ENCODE measurements around the gene ATP5PD.

DNA sequence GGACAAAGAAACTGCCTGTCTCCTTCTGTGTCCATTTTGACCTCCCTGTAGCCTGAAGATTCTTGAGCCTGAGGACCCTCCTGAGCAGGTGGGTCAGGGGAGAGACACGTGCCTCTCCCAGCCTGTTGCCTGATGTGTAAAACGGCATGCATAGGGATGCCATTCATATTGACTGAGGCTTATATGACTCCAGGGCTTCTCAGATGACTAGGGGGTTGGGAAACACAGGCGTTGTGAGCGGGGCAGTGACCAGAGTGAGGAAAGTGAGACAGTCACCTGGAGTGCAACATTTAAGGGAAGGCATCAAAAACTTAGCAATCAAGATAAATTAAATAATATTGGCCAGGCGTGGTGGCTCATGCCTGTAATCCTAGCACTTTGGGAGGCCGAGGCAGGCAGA lies 35.9 kb upstream of the ATP5PD start:
- TF ChIP-seq, protein P1, sequence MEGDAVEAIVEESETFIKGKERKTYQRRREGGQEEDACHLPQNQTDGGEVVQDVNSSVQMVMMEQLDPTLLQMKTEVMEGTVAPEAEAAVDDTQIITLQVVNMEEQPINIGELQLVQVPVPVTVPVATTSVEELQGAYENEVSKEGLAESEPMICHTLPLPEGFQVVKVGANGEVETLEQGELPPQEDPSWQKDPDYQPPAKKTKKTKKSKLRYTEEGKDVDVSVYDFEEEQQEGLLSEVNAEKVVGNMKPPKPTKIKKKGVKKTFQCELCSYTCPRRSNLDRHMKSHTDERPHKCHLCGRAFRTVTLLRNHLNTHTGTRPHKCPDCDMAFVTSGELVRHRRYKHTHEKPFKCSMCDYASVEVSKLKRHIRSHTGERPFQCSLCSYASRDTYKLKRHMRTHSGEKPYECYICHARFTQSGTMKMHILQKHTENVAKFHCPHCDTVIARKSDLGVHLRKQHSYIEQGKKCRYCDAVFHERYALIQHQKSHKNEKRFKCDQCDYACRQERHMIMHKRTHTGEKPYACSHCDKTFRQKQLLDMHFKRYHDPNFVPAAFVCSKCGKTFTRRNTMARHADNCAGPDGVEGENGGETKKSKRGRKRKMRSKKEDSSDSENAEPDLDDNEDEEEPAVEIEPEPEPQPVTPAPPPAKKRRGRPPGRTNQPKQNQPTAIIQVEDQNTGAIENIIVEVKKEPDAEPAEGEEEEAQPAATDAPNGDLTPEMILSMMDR (IDR thresholded peaks at IDR 0.05) = no peak
- TF ChIP-seq POLR2A (IDR thresholded peaks at IDR 0.05) = no peak

All from sigmoid colon (tissue), 3 donors.